IMR-90 (cell line): ENCODE data around the gene NUDT5. TPM values are rescaled to one million over a fixed set of nuclear protein-coding genes. Genes with fewer than 3 reads are reported as not detected.
A peak's percentile ranks its signal among the peaks of the same experiment; 100 is the strongest.

Source experiments
- ATAC-seq: fragments of 200-7000 bp; cut with Tn5 transposase; 2 replicates; pipeline ENCODE4 v1.9.1; 2020; ENCODE audit warnings: low read depth, mild to moderate bottlenecking, moderate library complexity
- BruUV-seq: library from RNA; stranded (reverse); fragments of 400-500 nt; replicated peaks from 2 replicates; lab custom pipeline; 2021; lab: Mats Ljungman, UMichigan
- CTCF ChIA-PET: fragments of 300-600 bp; formaldehyde crosslinking; extraction: SDS; loops from one replicate; lab custom pipeline; 2021; ENCODE audit warnings: antibody characterized with exemption; lab: Yijun Ruan, JAX
- POLR2A ChIA-PET: fragments of 300-600 bp; sonication (Branson Sonifier 250); formaldehyde crosslinking; loops from one replicate; lab custom pipeline; 2022; ENCODE audit warnings: antibody characterized with exemption; ENCODE audit not compliant: unreplicated experiment; lab: Charles Lee
- DNase-seq: peaks from one replicate; pipeline ENCODE4 v3.0.0; 2013
- H2AFZ ChIP-seq: replicated peaks from 2 replicates; pipeline ENCODE3; 2013; ENCODE audit warnings: low read length, mild to moderate bottlenecking; ENCODE audit not compliant: poor library complexity
- H2AK5ac ChIP-seq: 2 replicates; pipeline ENCODE4 v1.6.1; 2013; ENCODE audit warnings: low read depth, low read length, inconsistent platforms
- H2AK9ac ChIP-seq: replicated peaks from 2 replicates; pipeline ENCODE3; 2013; ENCODE audit warnings: mild to moderate bottlenecking, low read depth, low read length, moderate library complexity; ENCODE audit not compliant: poor library complexity
- H2BK120ac ChIP-seq: 2 replicates; pipeline ENCODE4 v1.6.1; 2013; ENCODE audit warnings: low read depth, low read length, inconsistent platforms
- H2BK15ac ChIP-seq: 3 replicates; pipeline ENCODE4 v1.6.1; 2013; ENCODE audit warnings: low read depth, low read length, inconsistent platforms
- H2BK20ac ChIP-seq: 2 replicates; pipeline ENCODE4 v1.6.1; 2013; ENCODE audit warnings: low read depth, mild to moderate bottlenecking, inconsistent platforms, low read length, moderate library complexity
- H2BK5ac ChIP-seq: 2 replicates; pipeline ENCODE4 v1.6.1; 2013; ENCODE audit warnings: mild to moderate bottlenecking, low read depth, low read length, inconsistent platforms; ENCODE audit not compliant: poor library complexity, severe bottlenecking
- H3K14ac ChIP-seq: replicated peaks from 2 replicates; pipeline ENCODE4 v1.6.1; 2013; ENCODE audit warnings: low read depth, low read length, inconsistent platforms
- H3K18ac ChIP-seq: 2 replicates; pipeline ENCODE4 v1.6.1; 2013; ENCODE audit warnings: low read depth, low read length, control low read depth
- H3K23ac ChIP-seq: 2 replicates; pipeline ENCODE4 v1.6.1; 2013; ENCODE audit warnings: low read depth, low read length, inconsistent platforms
- H3K27ac ChIP-seq: 2 replicates; pipeline ENCODE4 v1.5.1; 2013; ENCODE audit warnings: mild to moderate bottlenecking, control low read depth, low read length; ENCODE audit not compliant: insufficient read depth
- H3K27me3 ChIP-seq: 2 replicates; pipeline ENCODE4 v1.6.1; 2013; ENCODE audit warnings: low read length; ENCODE audit not compliant: control insufficient read depth, insufficient read depth
- H3K36me3 ChIP-seq: 2 replicates; pipeline ENCODE4 v1.6.1; 2013; ENCODE audit warnings: low read length, mixed read lengths; ENCODE audit not compliant: control insufficient read depth, insufficient read depth
- H3K4ac ChIP-seq: 2 replicates; pipeline ENCODE4 v1.6.1; 2013; ENCODE audit warnings: low read depth, low read length, inconsistent platforms
- H3K4me1 ChIP-seq: 2 replicates; pipeline ENCODE4 v1.6.1; 2013; ENCODE audit warnings: low read length, mixed read lengths; ENCODE audit not compliant: control insufficient read depth, insufficient read depth
- H3K4me2 ChIP-seq: 2 replicates; pipeline ENCODE4 v1.6.1; 2013; ENCODE audit warnings: low read depth, mild to moderate bottlenecking, control low read depth, low read length, moderate library complexity
- H3K4me3 ChIP-seq: 2 replicates; pipeline ENCODE4 v1.5.1; 2013; ENCODE audit warnings: low read depth, mild to moderate bottlenecking, control low read depth, low read length, moderate library complexity; ENCODE audit not compliant: insufficient read depth
- H3K56ac ChIP-seq: 2 replicates; pipeline ENCODE4 v1.6.1; 2013; ENCODE audit warnings: low read length, inconsistent platforms; ENCODE audit not compliant: insufficient read depth; ENCODE audit errors: extremely low read depth
- H3K79me1 ChIP-seq, 2 experiments: 2 replicates each; pipeline ENCODE4 v1.6.1; 2013; ENCODE audit warnings: low read length in 2 of 2, inconsistent platforms in 1 of 2, low read depth in 1 of 2
- H3K9ac ChIP-seq: 2 replicates; pipeline ENCODE4 v1.6.1; 2013; ENCODE audit warnings: low read depth, low read length, control low read depth
- H3K9me1 ChIP-seq: 2 replicates; pipeline ENCODE4 v1.6.1; 2013; ENCODE audit warnings: low read length, inconsistent platforms; ENCODE audit not compliant: insufficient read depth
- H3K9me3 ChIP-seq: 2 replicates; pipeline ENCODE4 v1.6.1; 2013; ENCODE audit warnings: low read length; ENCODE audit not compliant: control insufficient read depth, insufficient read depth
- H4K20me1 ChIP-seq: 2 replicates; pipeline ENCODE4 v1.6.1; 2013; ENCODE audit warnings: low read length, inconsistent platforms; ENCODE audit not compliant: insufficient read depth
- H4K5ac ChIP-seq: 2 replicates; pipeline ENCODE4 v1.6.1; 2013; ENCODE audit warnings: mild to moderate bottlenecking, low read depth, low read length, control low read depth
- H4K8ac ChIP-seq, 2 experiments: 2 replicates each; pipeline ENCODE4 v1.6.1; 2013; ENCODE audit warnings: low read depth in 2 of 2, low read length in 2 of 2, control low read depth in 1 of 2, inconsistent platforms in 1 of 2
- H4K91ac ChIP-seq: 2 replicates; pipeline ENCODE4 v1.6.1; 2013; ENCODE audit warnings: low read depth, low read length, inconsistent platforms; ENCODE audit not compliant: insufficient read depth
- FOS ChIP-seq: fragments of 150-350 bp; IDR thresholded peaks from 2 replicates; pipeline ENCODE4 v1.6.1; 2016; ENCODE audit warnings: low read depth, low read length
- MAZ ChIP-seq: IDR thresholded peaks from 2 replicates; pipeline ENCODE4 v1.6.1; 2012; ENCODE audit warnings: low read depth, mild to moderate bottlenecking, low read length, improper control_type of control experiment, moderate library complexity, borderline replicate concordance
- RFX5 ChIP-seq: IDR thresholded peaks from 2 replicates; pipeline ENCODE4 v1.8.0; 2012; ENCODE audit warnings: low read depth, mild to moderate bottlenecking, low read length, moderate library complexity
- WGBS, 2 experiments: methylation state at CpG; one replicate each; pipeline versions ENCODE4 v1.1.5 to v1.1.7; 2013; ENCODE audit warnings: missing lambda C conversion rate in 2 of 2; ENCODE audit not compliant: insufficient read length in 1 of 2; ENCODE audit errors: extremely low coverage in 2 of 2; 5-methylcytosine and 5-hydroxymethylcytosine counted together
- dilution Hi-C: fragments of 300-500 bp; cut with HindIII; formaldehyde crosslinking; loops from one replicate; pipeline ENCODE4 v1.14.3; 2018; ENCODE audit warnings: low sequenced_read_pairs; ENCODE audit not compliant: unreplicated experiment
- in situ Hi-C: fragments of 300-500 bp; cut with MboI; formaldehyde crosslinking; loops from 3 replicates; pipeline ENCODE4 v1.14.3; 2019; ENCODE audit warnings: low sequenced_read_pairs, inconsistent platforms, mixed read lengths
- intact Hi-C: fragments of 100-400 bp; cut with micrococcal nuclease; formaldehyde crosslinking; loops from 2 replicates; pipeline ENCODE4 v1.10.0; 2022
- polyA plus RNA-seq, 3 experiments: library from polyadenylated mRNA; depleted of rRNA; stranded (reverse); fragments of >200 nt; gene quantifications; 2 replicates each; pipeline ENCODE4 v1.2.3, GENCODE V29; 2012; ENCODE audit warnings: low replicate concordance in 1 of 3
- total RNA-seq: library from RNA; depleted of rRNA; stranded (reverse); fragments of >200 nt; gene quantifications from 2 replicates; pipeline ENCODE4 v1.2.3, GENCODE V29; 2012

Gene NUDT5
- total and polyA plus RNA-seq, 2 of the 4 experiments (the other 2 are of a cell fraction) = 70.1 to 74.6 TPM

DNA sequence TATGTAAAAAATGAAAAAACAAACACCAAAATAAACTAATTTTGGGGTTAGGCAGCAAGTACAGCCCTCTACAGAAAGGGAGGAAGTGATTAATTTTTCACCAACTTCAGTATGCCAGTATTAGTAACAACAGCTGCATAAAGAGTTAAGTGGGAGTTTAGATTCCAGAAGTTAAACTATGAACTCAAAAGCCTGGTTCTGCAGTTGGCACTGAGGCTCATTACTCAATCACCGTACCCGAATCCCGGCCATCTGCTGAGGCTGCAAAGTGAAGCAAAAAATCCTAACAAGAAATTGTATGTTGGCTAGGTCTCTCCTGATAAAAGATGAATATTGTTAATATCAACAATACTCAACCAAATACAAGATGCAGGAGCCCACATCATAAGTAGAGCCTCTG lies 4.0 kb downstream of the NUDT5 start:
- Histone ChIP-seq H3K4me3 (no peak overlapping the region), H4K5ac (no peak overlapping the region), H3K9ac (no peak overlapping the region), H3K9me1 (peaks cover 7% of the 10 kb centered on the region; the same call in 1 of the 2 replicates), H3K4me2 (no peak overlapping the region), H2BK20ac (no peak overlapping the region), H2AK5ac (no peak overlapping the region), H3K14ac (no peak overlapping the region), H2BK5ac (no peak overlapping the region), H4K8ac (peak overlapping the region in 1 of 2 experiments; percentile 33; a peak in 1 of 4 replicates), H3K4me1 (peaks cover 7% of the 10 kb centered on the region; the same call in 1 of the 2 replicates), H3K27ac (no peak overlapping the region; the same call in 1 of the 2 replicates), H2BK15ac (no peak overlapping the region), H2AK9ac (no peak overlapping the region), H3K4ac (no peak overlapping the region), H4K91ac (no peak overlapping the region), H4K20me1 (peaks cover 21% of the 10 kb centered on the region; the same call in 1 of the 2 replicates), H2AFZ (no peak overlapping the region), H3K27me3 (no peaks in the 10 kb centered on the region), H3K36me3 (peaks cover 7% of the 10 kb centered on the region), H2BK120ac (no peak overlapping the region), H3K79me1 (peaks cover 25 to 85% of the 10 kb centered on the region in 2 experiments), H3K23ac (no peak overlapping the region), H3K56ac (no peak overlapping the region), H3K9me3 (no peaks in the 10 kb centered on the region), H3K18ac (no peak overlapping the region)
- ATAC-seq = no peak
- BruUV-seq = no TSS peak
- WGBS, 2 experiments = no CpG with 5 or more reads among the region's 3 CpGs
- intact Hi-C loops (no loop called here), in situ Hi-C loops (no loop called here), dilution Hi-C loops (no loop called here)
- DNase-seq = no peak
- CTCF ChIA-PET = interaction anchor here (0.6 to 1.0 kb wide), 4 partner anchors 8 to 883 kb away, joined by 3 to 4 read pairs (median 4); no protein-coding TSS in a partner anchor
- POLR2A ChIA-PET = interaction anchor here (0.8 kb wide), 1 partner anchor 19 kb away, joined by 7 read pairs; no protein-coding TSS in a partner anchor
- TF ChIP-seq MAZ = no peak
- TF ChIP-seq RFX5 = no peak
- no peak for TF ChIP-seq FOS
